HG02852 (cell line): Measurements from ENCODE around the gene PRRG3.

ENCODE experiments used
- ATAC-seq: cut with Tn5 transposase; IDR thresholded peaks from one replicate; pipeline ENCODE4 v1.9.1; 2021; ENCODE audit warnings: mild to moderate bottlenecking, moderate library complexity; ENCODE audit not compliant: unreplicated experiment

The PRRG3 gene

DNA sequence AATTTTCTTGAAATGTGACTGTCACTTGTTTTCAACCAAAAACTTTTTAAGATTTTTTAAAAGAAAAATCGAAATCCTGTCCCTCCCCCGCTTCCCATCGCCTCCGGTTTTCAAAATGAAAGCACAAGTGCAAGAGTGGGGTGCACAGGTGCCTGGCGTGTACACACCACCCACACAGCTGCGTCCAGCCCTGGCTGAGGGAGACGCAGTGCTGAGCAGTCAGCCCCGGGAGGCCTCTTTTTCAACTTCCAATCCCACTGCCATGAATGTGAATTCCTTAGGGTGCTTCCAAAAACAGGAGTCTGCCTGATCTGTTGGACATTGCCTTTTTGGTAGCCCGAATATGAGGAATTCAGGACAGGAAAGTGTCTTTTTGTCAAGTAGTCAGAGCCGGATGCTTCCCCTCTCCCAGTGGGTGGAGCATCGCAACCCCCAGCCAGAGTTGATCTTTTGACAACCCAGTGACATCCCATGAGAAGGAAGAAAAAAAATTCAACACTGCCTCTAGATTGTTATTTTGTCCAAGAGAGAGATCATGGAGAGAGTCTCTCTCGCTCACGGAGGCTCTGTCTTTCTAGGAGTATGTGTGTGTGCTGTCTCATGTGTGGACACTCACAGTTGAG lies 8.9 kb downstream of the PRRG3 start:
- ATAC-seq = no peak

DNA sequence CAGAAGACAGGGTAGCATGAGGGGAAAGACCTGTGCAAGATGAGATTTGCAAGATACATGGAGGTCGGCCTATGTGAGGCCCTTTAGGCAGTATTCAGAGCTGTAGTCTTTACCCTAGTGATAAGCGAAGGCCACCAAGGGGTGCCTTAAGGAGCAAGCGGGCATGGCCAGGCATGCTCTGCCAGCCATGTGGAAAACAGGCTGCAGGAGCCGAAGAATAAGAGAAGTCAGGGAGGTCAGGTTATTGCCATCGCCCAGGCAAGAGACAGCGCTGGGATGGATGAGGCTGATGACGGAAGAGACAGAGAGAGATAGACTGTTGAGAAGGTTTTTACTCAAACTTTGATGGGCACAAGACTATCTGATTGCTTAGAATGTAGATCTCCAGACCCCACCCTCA lies 13.6 kb downstream of the PRRG3 start:
- no peak for ATAC-seq

DNA sequence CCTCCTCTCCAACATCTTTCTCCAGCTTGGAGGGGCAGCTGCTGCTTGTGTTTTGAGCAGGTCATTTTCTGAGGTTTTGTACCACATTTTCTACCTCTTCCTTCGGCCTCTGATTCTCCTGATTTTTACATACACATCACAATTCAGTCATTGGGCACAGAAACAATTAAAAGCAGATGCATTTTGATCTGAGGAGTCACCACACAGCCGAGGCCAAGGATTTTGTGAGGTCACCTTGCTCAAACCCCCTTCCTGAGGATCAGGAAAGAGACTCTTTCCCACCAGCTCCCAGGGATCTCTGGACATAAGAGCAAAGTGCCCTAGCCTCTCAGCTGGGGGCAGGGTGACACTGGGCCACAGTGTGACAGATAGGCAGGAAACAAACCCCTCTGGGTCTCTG lies 15.2 kb downstream of the PRRG3 start:
- no peak for ATAC-seq

DNA sequence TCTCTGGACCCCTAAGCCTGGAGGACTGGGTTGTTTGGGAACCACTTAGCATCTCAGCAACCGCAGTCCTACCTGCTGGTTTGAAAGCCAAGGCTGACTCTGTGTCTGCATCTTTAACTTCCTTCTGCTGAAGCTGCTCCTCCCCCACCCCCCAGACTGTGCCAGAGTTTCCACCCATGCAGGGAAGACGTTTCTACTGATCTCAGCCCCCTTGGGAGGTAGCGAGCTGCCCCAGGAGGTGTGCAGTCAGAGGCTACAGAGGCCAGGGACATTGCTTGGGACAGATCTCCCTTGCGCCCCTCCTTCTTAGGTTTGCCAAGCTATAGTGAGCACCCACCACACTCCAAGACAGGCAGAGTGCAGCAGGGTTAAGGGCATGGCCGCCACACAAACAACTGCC lies 15.9 kb downstream of the PRRG3 start:
- no peak for ATAC-seq

DNA sequence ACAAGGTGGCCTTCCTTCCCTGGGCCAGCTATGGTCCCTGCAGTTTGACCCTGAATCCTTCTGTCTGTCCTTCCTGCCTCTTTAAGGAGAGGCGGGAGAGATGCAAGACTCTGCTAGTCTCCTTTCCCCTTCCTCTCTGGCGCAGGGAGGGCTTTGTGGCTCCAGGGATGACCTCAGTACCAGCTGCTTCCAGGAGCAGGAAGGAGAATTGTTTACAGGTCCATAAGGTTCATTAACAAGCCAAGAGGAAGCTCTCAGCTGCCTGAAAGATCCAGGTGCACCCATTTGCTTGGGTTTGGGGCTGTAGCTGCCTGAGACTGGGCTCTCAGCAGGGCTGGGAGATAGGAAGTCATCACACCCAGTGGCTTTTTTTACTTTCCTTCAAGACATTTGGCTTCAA lies 16.5 kb downstream of the PRRG3 start:
- no peak for ATAC-seq

DNA sequence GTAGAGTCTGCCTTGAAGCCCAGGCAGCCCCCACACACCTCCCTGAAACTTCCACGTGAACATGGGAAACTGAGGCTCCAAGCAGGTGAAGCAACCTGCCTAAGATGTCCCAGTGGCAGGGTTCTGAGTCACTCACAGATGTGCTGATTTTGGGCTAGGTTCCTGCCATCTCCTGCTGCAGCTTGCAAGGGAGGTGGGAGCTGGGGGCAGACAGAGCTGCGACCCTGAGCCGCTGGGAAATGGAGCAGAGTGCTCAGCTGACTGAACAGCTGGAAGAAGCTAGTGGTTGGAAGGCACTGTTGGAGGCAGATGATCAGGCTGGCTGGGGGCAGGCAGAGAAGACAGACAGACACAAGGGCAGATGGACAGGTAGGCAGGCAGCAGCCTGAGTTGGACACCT lies 17.0 kb downstream of the PRRG3 start:
- no peak for ATAC-seq

DNA sequence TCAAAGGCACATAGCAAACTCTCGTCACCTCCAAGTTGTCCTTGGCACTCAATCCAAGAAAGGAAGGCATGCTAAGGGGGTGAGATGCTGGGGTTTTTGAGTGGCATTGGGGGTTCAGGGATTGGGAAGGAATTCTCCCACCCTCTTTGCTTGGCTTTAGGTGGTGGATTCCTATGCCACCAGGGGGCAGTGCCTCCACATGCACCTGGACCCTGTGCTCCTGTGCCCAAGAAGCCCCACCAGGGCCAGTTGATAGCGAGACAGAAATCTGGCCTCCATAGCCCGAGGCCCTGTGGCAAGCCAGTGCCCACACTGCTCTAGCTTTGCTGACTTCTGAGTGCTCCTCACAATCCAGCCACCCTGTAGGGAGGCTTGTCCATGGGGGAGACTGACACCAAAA lies 18.6 kb downstream of the PRRG3 start:
- peak; percentile 44 for ATAC-seq

DNA sequence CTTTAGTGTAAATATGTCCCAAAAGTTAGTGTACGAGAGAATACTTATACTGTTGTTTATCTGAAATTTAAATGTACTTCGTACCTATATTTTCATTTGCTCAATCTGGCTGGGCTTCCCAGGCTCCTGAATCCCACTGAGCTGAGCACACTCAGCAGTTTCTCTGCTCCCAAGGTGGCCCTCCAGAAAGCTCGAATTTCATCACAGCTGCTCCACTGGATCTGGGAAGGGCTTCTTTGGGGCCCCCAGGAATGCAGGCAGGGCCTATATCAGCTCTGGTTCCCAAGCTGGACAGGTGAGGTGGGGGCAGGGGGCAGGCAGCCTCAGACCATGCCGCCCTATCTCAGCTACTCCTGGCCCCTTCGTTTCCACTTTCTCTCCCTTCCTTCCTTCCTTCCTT lies 19.1 kb downstream of the PRRG3 start:
- ATAC-seq = no peak

DNA sequence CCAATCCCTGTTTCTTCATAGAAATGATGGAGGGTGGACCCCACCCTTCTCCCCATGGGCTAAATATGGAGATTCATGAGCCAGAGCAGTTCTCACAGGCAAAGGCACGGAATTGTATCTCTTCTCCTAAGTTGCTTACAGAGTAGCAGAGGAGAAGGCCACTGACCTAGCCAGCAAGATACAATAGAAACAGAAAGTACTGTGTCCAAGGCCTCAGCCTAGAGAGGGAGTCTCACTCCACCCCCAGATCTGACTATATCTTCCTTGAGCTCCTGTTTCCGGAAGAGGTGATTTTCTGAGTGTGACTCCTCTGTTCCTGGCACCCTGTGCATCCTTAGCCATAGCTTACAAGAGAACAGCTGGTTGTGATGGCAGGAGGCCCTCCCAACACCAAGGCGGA lies 20.5 kb downstream of the PRRG3 start, which contains the start of gene FATE1:
Gene FATE1, plus strand, starts transcription at position 284 of the 400 bp plus-strand sequence. Its CDS starts 85 bp downstream, at position 369.
- no peak for ATAC-seq

DNA sequence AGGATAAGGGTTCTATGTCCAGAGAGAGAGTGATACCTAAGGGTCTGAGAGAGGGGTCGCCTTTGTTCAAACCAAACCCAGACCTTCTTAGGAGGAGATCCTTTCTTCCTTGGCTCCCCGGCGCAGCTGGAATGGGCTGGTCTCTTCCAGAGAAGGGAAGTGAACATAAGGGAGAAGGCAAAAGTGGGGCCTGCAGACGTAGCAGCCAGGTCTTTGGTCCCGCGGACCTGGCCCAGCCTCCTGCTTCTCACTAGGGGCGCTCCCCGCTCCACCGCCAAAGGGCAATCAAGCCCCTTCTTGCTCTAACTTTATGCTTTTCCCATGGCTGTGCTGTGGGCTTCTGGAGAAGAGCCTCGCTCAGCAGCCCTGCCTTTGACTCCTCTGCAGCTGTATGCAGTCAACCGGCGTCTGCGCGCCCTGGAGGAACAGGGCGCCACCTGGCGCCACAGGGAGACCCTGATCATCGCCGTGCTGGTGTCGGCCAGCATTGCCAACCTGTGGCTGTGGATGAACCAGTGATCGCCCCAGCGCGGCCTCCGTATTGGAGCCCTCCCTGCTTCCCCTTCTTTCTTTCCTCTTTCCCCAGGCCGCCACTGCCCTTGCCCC lies 27.1 kb downstream of the PRRG3 start:
- no peak for ATAC-seq

DNA sequence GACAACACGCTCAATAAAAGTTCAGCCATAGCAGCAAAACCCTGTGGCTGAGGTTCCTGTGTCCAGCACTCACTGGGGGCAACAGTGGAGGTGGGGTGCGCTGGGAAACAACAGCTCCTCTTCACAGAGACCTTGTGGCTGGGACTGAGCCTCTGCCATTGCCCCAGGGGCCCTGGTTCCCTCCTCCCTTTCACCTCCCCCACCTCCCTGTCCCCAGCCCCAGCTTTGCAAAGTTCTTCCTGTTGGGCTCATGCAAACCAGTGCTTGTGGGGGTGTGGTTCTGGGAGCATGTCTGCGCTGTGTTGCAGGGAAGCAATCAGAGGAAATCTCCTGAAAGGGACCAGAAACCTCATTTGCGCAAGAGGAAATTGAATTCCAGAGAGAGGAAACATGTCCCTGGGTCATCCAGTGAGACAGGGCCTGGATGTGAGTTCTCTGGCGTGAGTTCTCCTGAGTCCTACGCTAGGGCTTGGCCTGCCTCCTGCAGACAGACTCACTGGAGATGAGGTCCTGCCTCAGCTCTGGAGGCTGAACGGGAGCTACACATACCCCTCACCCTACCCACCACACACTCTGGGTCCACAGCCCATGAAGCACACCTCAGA lies 28.0 kb downstream of the PRRG3 start:
- ATAC-seq = no peak

DNA sequence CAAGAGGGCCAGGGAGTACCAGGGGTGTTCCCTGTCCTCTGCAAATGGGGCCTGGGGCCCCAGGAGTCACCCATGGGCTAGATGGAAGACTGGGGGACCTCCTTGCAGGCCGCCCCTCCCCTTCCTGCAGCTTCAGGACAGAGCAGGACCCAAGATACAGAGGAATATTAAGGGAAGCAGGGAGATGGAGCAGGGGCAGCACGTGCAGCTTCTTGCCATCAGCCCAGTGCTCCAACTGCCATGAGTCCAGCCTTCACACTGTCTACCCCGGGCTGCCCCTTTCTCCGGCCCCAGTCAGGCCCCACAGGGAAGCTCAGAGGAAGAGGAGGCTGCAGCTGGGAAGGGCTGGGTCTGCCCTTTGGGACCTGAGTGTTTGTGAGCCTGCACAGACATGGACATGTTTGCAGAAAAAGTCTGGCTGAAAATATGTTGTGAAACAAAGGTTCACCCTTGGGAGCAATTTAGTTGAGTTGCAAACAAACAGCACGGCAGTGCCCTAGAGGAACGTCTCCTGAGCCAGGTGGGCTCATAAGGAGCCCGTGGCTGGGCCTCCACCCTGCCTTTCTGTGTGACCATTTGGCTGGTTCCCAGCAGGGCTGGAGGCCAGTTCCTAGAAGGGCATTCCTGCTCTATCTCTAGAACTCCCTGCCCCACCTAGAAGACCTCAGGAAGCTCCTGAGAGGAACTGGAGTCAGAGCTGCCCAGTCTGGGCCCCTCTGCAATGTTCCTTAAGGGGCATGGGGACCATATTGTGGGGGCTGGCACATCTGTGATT lies 29.5 kb downstream of the PRRG3 start:
- no peak for ATAC-seq

DNA sequence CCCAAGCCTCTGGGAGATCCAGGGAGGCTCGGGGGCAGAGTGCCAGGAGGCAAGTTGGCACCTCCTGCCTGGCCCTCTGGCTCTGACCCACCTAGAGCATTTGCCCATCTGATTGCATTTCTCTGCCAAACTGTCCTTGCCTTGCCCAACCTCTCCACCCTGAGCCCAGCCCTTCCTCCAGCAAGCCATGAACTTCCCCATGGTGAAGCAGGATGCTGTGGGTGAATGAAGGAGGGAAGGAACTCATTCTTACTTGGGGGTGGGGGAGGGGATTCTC lies 30.0 kb downstream of the PRRG3 start:
- no peak for ATAC-seq

DNA sequence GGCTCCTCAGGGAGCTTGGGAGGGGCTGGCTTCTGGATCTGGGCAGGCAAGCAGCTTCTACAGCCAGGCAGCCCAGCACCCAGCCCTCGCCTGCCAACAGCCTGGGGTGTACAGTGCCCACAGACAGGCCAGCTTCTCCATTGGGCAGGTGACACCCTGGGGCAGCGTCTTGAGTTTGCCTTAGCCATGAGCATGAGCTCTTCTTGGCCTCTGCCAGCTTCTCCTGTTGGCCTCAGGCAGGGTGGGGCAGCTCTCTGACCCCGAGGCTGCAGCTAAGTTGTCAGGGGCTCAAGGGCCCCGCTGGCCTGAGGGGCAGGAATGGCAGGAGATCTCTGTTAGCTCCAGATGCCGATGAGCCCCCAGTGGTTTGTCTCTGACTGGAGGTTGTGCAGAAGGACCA lies 31.5 kb downstream of the PRRG3 start:
- no peak for ATAC-seq

DNA sequence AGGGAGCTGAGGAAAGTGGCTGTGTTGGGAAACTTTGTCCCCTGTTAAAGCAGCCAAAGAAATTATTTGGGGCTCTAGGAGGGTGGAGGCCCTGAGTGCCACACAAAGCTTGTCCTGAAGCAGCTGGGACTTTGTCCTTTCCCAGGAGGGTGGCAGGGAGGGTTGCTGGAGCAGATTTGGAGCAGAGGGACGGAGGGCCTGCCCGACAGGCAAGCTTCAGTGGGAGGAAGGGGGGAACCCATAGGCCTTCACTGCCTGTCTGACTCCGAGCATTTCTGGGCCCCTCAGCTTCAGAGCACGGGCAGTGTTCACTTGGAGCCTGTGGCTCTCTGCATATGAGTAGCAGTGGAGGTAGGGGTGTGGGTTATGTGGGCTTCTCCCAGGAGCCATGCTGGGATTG lies 32.1 kb downstream of the PRRG3 start:
- no peak for ATAC-seq

DNA sequence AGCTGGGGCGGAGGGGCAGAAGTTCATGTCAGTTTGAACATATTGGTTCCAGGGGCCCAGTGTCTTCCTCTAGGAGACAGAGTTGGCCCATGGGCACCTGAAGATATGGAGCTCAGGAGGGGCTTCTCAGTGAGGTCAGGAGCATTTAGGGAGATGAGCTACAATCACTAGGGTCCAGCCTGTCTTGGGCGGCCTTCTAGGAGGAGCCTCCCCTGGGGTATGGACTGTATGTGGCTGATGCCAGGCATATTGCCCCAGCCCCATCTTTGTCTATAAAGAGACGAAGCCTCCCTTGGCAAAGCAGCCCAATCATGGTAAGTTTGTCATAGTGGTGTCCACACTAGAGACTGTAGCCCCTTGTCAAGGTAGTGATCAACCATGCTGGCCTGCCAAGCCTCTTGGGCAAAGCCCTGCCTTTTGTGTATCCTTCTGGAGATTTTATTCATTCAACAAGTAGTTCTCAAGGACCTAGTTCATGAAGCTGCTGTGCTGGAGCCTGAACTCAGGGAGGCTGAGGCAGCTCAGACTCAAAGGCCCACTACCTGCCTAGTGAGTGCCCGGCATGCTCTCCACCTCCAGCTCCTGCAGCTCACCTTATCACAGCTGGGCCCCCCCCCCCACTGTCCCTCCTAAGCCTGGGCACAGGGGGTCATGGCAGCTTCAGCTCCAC lies 33.9 kb downstream of the PRRG3 start:
- no peak for ATAC-seq

DNA sequence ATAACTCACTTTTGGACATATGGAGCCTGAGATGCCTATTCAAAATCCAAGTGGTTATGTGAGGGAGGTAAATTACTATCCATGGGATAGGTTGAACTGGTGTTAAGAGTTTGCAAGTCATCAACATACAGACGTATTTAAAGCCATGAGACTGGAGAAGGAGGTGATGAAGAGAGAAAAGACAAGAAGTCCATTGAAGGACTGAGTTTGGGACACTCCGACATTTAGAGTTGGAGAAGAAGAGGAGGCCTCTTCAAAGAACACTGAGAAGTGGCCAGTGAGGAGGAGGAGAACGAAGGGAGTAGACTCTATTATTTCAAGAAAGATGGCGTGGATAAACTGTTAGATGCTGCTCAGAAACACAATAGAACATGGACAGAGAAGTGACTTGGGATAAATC lies 39.2 kb downstream of the PRRG3 start, which contains the start of gene CNGA2:
Gene CNGA2, plus strand, starts transcription at position 301 of the 400 bp plus-strand sequence. CDS start 3,738 bp downstream, outside the sequence.
- ATAC-seq = no peak

DNA sequence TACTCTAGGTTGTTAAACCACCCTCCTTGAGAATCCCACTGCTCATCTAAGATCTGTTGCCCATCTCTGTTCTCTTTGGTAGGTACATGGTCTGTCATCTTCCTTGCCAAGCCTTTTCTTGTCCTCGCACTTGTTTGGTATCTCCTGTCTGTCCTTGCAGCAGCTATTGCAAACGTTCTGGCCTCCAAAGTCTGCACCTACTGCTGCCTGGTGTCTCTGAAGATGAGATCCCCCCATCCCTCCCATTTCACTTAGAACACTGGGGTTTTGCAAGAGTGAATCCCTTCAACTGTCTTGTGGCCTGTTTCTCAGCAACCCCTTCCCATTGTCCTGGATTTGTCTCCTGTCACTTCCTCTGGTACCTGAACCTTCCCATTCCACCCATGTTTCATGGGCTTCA lies 40.0 kb downstream of the PRRG3 start:
- ATAC-seq = no peak

DNA sequence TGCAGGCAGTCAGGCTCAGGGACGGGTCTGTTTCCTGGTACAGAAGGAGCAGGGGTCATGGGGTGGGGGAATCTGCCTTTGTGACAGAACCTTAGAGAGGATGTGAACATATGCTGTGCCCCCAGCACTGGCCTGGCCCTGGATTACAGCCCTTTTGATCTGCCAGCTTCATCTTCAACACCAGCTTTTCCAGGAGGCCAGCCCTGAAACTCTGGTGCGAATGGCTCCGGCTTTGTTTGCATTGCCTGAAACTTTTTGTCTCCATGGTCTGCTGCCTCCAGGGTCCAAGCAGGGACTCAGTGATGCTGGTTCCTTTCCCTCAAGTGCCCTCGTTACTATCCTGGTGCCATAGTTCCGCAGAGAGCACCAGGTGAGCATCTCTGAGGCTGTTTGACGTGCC lies 41.4 kb downstream of the PRRG3 start:
- ATAC-seq = no peak

DNA sequence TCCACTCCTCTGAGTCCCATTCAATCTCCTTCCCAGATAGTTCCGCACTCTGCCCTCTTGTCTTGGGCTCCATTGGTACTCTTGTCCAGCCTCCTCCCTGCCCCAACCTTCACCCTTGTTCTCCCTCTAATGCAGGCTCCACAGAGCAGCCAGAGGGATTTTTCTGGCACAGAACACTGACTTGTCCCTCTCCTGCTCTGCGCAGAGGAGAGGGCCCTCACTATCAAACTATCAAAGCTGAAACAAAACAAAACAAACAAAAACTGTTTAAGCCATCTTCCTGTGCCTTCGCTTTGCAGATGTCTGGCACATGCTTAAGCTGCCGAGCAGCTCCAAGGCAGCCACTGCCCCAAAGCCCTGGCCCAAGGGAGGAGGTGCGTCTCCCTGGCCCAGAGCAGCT lies 42.2 kb downstream of the PRRG3 start:
- no peak for ATAC-seq

DNA sequence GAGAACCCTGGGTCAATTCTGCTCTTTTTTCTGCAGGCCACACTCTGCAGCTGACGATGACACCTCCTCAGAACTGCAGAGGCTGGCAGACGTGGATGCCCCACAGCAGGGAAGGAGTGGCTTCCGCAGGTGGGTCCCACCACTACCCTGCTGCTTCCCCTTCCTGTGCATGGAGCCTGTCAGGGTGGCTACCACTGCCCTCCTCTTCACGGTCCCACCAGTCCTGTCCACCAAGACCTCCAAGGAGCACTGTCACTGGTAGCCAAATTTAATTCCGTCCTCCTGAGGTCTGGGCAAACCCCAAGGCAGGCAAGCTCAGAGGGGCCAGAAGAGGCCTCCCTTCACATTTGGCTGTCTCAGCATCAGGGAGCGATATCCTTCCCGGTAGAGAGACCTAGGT lies 43.5 kb downstream of the PRRG3 start:
- ATAC-seq = no peak
